ENCODE data around the gene ARSA.

DNA sequence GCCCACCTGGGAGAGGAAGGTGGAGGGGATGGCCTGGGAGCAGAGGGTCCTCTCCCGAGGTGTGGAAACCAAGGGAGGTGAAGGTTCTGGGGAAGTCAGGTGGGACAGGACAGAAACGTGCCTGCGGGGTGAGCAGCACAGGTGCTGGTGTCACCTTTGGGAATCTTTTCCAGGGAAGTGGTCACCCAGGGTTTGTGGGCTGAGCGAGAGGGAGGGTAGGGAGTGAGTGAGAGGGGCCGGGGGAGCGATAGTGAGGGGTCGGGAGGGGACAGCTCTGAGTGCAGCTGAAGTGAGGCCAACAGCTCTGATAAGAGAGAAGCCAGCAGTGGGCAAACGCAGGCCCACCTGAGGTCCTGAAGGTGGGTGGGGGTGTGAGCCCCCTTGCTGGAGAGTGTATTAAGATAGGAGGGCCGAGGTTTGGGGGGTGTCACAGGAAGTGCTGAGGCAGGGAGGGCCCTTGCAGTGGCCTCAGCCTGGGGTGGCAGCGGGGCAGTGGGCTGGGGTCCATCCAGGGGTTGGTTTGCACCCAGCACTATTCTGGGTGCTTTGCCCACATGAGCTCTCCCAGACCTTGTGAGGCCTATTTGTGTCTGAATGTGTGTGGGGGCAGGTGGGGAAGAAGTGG, 43.1 kb upstream of the ARSA start:
- TF ChIP-seq, protein P1, sequence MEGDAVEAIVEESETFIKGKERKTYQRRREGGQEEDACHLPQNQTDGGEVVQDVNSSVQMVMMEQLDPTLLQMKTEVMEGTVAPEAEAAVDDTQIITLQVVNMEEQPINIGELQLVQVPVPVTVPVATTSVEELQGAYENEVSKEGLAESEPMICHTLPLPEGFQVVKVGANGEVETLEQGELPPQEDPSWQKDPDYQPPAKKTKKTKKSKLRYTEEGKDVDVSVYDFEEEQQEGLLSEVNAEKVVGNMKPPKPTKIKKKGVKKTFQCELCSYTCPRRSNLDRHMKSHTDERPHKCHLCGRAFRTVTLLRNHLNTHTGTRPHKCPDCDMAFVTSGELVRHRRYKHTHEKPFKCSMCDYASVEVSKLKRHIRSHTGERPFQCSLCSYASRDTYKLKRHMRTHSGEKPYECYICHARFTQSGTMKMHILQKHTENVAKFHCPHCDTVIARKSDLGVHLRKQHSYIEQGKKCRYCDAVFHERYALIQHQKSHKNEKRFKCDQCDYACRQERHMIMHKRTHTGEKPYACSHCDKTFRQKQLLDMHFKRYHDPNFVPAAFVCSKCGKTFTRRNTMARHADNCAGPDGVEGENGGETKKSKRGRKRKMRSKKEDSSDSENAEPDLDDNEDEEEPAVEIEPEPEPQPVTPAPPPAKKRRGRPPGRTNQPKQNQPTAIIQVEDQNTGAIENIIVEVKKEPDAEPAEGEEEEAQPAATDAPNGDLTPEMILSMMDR (optimal IDR thresholded peaks at IDR 0.05 in 1 of 3, IDR thresholded peaks at IDR 0.05 in 1 of 3, conservative IDR thresholded peaks at IDR 0.05 in 1 of 3; ENCODE audit: extremely low read depth in 1 of 3, insufficient read depth in 2 of 3, low read length in 3 of 3) = no peak
- no peak for TF ChIP-seq EZH2 (IDR thresholded peaks at IDR 0.05; ENCODE audit: low read length)

All from keratinocyte (primary cell).